SK-N-SH (cell line): ENCODE results near the gene DPEP1. TPM values are rescaled to one million over a fixed set of nuclear protein-coding genes. Genes with fewer than 3 reads are reported as not detected.
A peak's percentile ranks its signal among the peaks of the same experiment; 100 is the strongest.

Experiments used
- CTCF ChIA-PET: fragments of 300-600, 350-600 bp; formaldehyde crosslinking; extraction: SDS; loops from one replicate; lab custom pipeline; 2021; lab: Yijun Ruan, JAX
- POLR2A ChIA-PET: fragments of 350-600 bp; sonication (Branson Sonifier 250); formaldehyde crosslinking; extraction: SDS; loops from one replicate; lab custom pipeline; 2020; ENCODE audit warnings: antibody characterized with exemption, inconsistent platforms; lab: Yijun Ruan, JAX
- DNase-seq: peaks from one replicate; pipeline ENCODE4 v3.0.0; 2012
- H2AFZ ChIP-seq: fragments of 200-600 bp; sonication (generic); 2 replicates; pipeline ENCODE4 v1.8.1; 2016; ENCODE audit warnings: antibody characterized with exemption, mild to moderate bottlenecking, low read depth
- H3F3A ChIP-seq: fragments of 200-600 bp; sonication (generic); replicated peaks from 2 replicates; pipeline ENCODE3; 2016; ENCODE audit warnings: antibody characterized with exemption, mild to moderate bottlenecking; ENCODE audit not compliant: insufficient read depth
- H3K27ac ChIP-seq, 2 experiments: fragments of 200-500 bp in 1 of 2; fragments of 200-600 bp in 1 of 2; sonication (Bioruptor generic) in 1 of 2; sonication (generic), shearing (Covaris generic) in 1 of 2; 2 replicates each; pipeline versions ENCODE4 v1.5.1 to v1.6.1; 2014 to 2016; ENCODE audit warnings: low read depth in 2 of 2, inconsistent platforms in 1 of 2, low read length in 1 of 2, mild to moderate bottlenecking in 1 of 2, mixed read lengths in 1 of 2
- H3K27me3 ChIP-seq: fragments of 200-600 bp; sonication (generic), shearing (Covaris generic); 2 replicates; pipeline ENCODE4 v1.6.1; 2016; ENCODE audit warnings: mixed run types; ENCODE audit not compliant: insufficient read depth
- H3K36me3 ChIP-seq, 2 experiments: fragments of 200-500 bp in 1 of 2; fragments of 200-600 bp in 1 of 2; sonication (Bioruptor generic) in 1 of 2; sonication (generic) in 1 of 2; replicated peaks in 1 of 2; 2 replicates each; pipeline versions ENCODE3 to v1.5.1; 2014 to 2016; ENCODE audit warnings: low read length in 1 of 2, mild to moderate bottlenecking in 1 of 2; ENCODE audit not compliant: insufficient read depth in 2 of 2, control insufficient read depth in 1 of 2
- H3K4me1 ChIP-seq, 2 experiments: fragments of 200-500 bp in 1 of 2; fragments of 200-600 bp in 1 of 2; sonication (Bioruptor generic) in 1 of 2; sonication (generic), shearing (Covaris generic) in 1 of 2; 2 replicates each; pipeline versions ENCODE4 v1.5.1 to v1.6.1; 2014 to 2016; ENCODE audit warnings: low read depth in 1 of 2, low read length in 1 of 2, mixed run types in 1 of 2; ENCODE audit not compliant: insufficient read depth in 2 of 2, control insufficient read depth in 1 of 2
- H3K4me2 ChIP-seq: fragments of 200-600 bp; sonication (generic), shearing (Covaris generic); 2 replicates; pipeline ENCODE4 v1.6.1; 2017; ENCODE audit warnings: mixed run types
- H3K4me3 ChIP-seq, 2 experiments: fragments of 200-500 bp in 1 of 2; fragments of 200-600 bp in 1 of 2; sonication (Bioruptor generic) in 1 of 2; sonication (generic), shearing (Covaris generic) in 1 of 2; 2 replicates each; pipeline versions ENCODE4 v1.5.1 to v1.8.1; 2014 to 2016; ENCODE audit warnings: low read depth in 2 of 2, inconsistent platforms in 1 of 2, low read length in 1 of 2, mild to moderate bottlenecking in 1 of 2, mixed read lengths in 1 of 2, moderate library complexity in 1 of 2
- H3K79me2 ChIP-seq: fragments of 200-600 bp; sonication (generic); 2 replicates; pipeline ENCODE4 v1.8.1; 2017; ENCODE audit warnings: mild to moderate bottlenecking; ENCODE audit not compliant: insufficient read depth
- H3K9ac ChIP-seq: fragments of 200-600 bp; sonication (generic); 2 replicates; pipeline ENCODE4 v1.6.1; 2017; ENCODE audit warnings: mixed run types
- H3K9me2 ChIP-seq: fragments of 200-600 bp; sonication (generic); 2 replicates; pipeline ENCODE4 v1.6.1; 2017; ENCODE audit warnings: mixed run types
- H3K9me3 ChIP-seq: fragments of 200-600 bp; sonication (generic); 2 replicates; pipeline ENCODE4 v1.6.1; 2017; ENCODE audit warnings: mixed run types, mild to moderate bottlenecking, moderate library complexity
- H4K20me1 ChIP-seq: fragments of 200-600 bp; sonication (generic); 2 replicates; pipeline ENCODE4 v1.6.1; 2017; ENCODE audit warnings: mild to moderate bottlenecking, mixed run types; ENCODE audit not compliant: insufficient read depth
- CHD2 ChIP-seq: fragments of 150-350 bp; IDR thresholded peaks from 2 replicates; pipeline ENCODE4 v1.6.1; 2018; ENCODE audit warnings: low read length; ENCODE audit not compliant: partially characterized antibody
- CTCF ChIP-seq: fragments of 200-600 bp; sonication (generic); IDR thresholded peaks from 2 replicates; pipeline ENCODE4 v1.6.1; 2017; ENCODE audit warnings: antibody characterized with exemption, mild to moderate bottlenecking, moderate library complexity
- ELF1 ChIP-seq: IDR thresholded peaks from 2 replicates; pipeline ENCODE4 v1.4.0; 2012
- EP300 ChIP-seq, 2 experiments: IDR thresholded peaks; 2 replicates each; pipeline versions ENCODE4 v1.4.0 to v1.6.1; 2012; ENCODE audit warnings: borderline replicate concordance in 1 of 2, low read depth in 1 of 2, low read length in 1 of 2
- FOSL2 ChIP-seq: IDR thresholded peaks from 2 replicates; pipeline ENCODE4 v1.4.0; 2012; ENCODE audit warnings: low read depth, mild to moderate bottlenecking, moderate library complexity, borderline replicate concordance
- FOXJ3 ChIP-seq: sonication (generic); formaldehyde crosslinking; IDR thresholded peaks from 2 replicates; pipeline ENCODE4 v1.5.1; 2020; ENCODE audit warnings: mild to moderate bottlenecking, missing genetic modification reagents
- GABPA ChIP-seq: IDR thresholded peaks from 2 replicates; pipeline ENCODE4 v1.4.0; 2012; ENCODE audit warnings: low read depth, mild to moderate bottlenecking
- GATA2 ChIP-seq: sonication (generic); formaldehyde crosslinking; IDR thresholded peaks from 2 replicates; pipeline ENCODE4 v1.5.0; 2020; ENCODE audit warnings: mild to moderate bottlenecking, missing genetic modification reagents
- JUND ChIP-seq: IDR thresholded peaks from 2 replicates; pipeline ENCODE4 v1.4.0; 2012
- MEF2A ChIP-seq: IDR thresholded peaks from 2 replicates; pipeline ENCODE4 v1.4.0; 2012; ENCODE audit warnings: low read depth, borderline replicate concordance
- MXI1 ChIP-seq: IDR thresholded peaks from 2 replicates; pipeline ENCODE4 v1.6.1; 2012; ENCODE audit warnings: mild to moderate bottlenecking, low read depth, low read length, improper control_type of control experiment
- NFIC ChIP-seq: IDR thresholded peaks from 2 replicates; pipeline ENCODE4 v1.4.0; 2012; ENCODE audit warnings: borderline replicate concordance
- NRF1 ChIP-seq: IDR thresholded peaks from 2 replicates; pipeline ENCODE4 v1.6.1; 2012; ENCODE audit warnings: low read depth, mild to moderate bottlenecking, low read length
- POLR2AphosphoS5 ChIP-seq: IDR thresholded peaks from 2 replicates; pipeline ENCODE4 v1.6.1; 2012; ENCODE audit warnings: low read depth, low read length
- RAD21 ChIP-seq: IDR thresholded peaks from 2 replicates; pipeline ENCODE4 v1.6.1; 2012; ENCODE audit warnings: mild to moderate bottlenecking, low read length
- RXRA ChIP-seq: IDR thresholded peaks from 2 replicates; pipeline ENCODE4 v1.4.0; 2012; ENCODE audit warnings: low read depth, mild to moderate bottlenecking, borderline replicate concordance
- SIN3A ChIP-seq: IDR thresholded peaks from 2 replicates; pipeline ENCODE4 v1.6.1; 2012; ENCODE audit warnings: low read depth, mild to moderate bottlenecking, low read length, moderate library complexity, borderline replicate concordance
- SMC3 ChIP-seq: IDR thresholded peaks from 2 replicates; pipeline ENCODE4 v1.6.1; 2012; ENCODE audit warnings: low read depth, low read length, improper control_type of control experiment
- TAF1 ChIP-seq: IDR thresholded peaks from 2 replicates; pipeline ENCODE4 v1.6.1; 2012; ENCODE audit warnings: low read depth, mild to moderate bottlenecking, low read length, moderate library complexity, borderline replicate concordance
- TCF12 ChIP-seq: IDR thresholded peaks from 2 replicates; pipeline ENCODE4 v1.4.0; 2012
- ZBTB33 ChIP-seq: IDR thresholded peaks from 2 replicates; pipeline ENCODE4 v1.4.0; 2012; ENCODE audit warnings: low read depth, borderline replicate concordance
- WGBS: methylation state at CpG from one replicate; pipeline ENCODE4 v1.1.6; 2017; ENCODE audit warnings: low lambda C conversion rate; 5-methylcytosine and 5-hydroxymethylcytosine counted together
- polyA plus RNA-seq, 3 experiments: library from polyadenylated mRNA; depleted of rRNA; stranded (reverse); fragments of >200 nt; gene quantifications; 2 replicates each; pipeline ENCODE4 v1.2.3, GENCODE V29; 2012
- TF ChIP-seq, protein P1 (sequence below): IDR thresholded peaks from 2 replicates; pipeline ENCODE4 v1.4.0; 2012; ENCODE audit warnings: low read depth, borderline replicate concordance
- TF ChIP-seq, protein P2 (sequence below): fragments of 150-350 bp; IDR thresholded peaks from 2 replicates; pipeline ENCODE4 v1.6.1; 2017; ENCODE audit warnings: antibody characterized with exemption, low read length, low read depth, borderline replicate concordance
- TF ChIP-seq, protein P3 (sequence below): IDR thresholded peaks from 2 replicates; pipeline ENCODE4 v1.6.1; 2012; ENCODE audit warnings: mild to moderate bottlenecking, low read depth, low read length, moderate library complexity

The DPEP1 gene
- polyA plus RNA-seq, 1 of the 3 experiments (the other 2 are of a cell fraction), result 0.05 TPM

- ChIA-PET POLR2A (interaction anchor here (0.8 to 1.2 kb wide), 5 partner anchors 10 to 39 kb away, joined by 3 to 4 read pairs (median 3); partner anchors contain the start of gene CDK10), CTCF (interaction anchor here (0.6 to 2.9 kb wide), 6 partner anchors 10 to 44 kb away, joined by 3 to 8 read pairs (median 4); partner anchors contain the start of gene SPATA2L)
- Histone ChIP-seq H3K4me2 (peak within 1 kb of the TSS; percentile 87), H3K9me3 (no peaks in the 10 kb centered on the region), H3K79me2 (peaks cover 79% of the 10 kb centered on the region), H3K9me2 (no peaks in the 10 kb centered on the region), H3K36me3 (peaks cover 17 to 18% of the 10 kb centered on the region in 2 experiments), H3K9ac (peak within 1 kb of the TSS; percentile 83), H3K27ac (peak within 1 kb of the TSS; percentile 60 to 75), H4K20me1 (peaks cover 12% of the 10 kb centered on the region; the same call in 1 of the 2 replicates), H3F3A (no peaks in the 10 kb centered on the region), H3K4me1 (peaks cover 0 to 14% of the 10 kb centered on the region in 2 experiments; a peak in 1 of 4 replicates), H3K27me3 (no peaks in the 10 kb centered on the region), H2AFZ (peak within 1 kb of the TSS; percentile 80; the same call in 1 of the 2 replicates), H3K4me3 (peak within 1 kb of the TSS; percentile 83 to 89)
- peak; percentile 99 for DNase-seq
- WGBS, result 3% methylated on average over 33 of the region's 99 CpGs
- no peak for TF ChIP-seq RAD21
- TF ChIP-seq CTCF, result no peak
- TF ChIP-seq, protein P1, sequence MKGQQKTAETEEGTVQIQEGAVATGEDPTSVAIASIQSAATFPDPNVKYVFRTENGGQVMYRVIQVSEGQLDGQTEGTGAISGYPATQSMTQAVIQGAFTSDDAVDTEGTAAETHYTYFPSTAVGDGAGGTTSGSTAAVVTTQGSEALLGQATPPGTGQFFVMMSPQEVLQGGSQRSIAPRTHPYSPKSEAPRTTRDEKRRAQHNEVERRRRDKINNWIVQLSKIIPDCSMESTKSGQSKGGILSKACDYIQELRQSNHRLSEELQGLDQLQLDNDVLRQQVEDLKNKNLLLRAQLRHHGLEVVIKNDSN, result no peak
- no peak for TF ChIP-seq JUND
- TF ChIP-seq ELF1, result peak; percentile 94
- TF ChIP-seq EP300 (IDR thresholded peaks at IDR 0.05; ENCODE audit: borderline replicate concordance in 1 of 2, low read depth in 1 of 2, low read length in 1 of 2), result no peak
- TF ChIP-seq NRF1, result peak; percentile 56
- TF ChIP-seq ZBTB33, result peak; percentile 98
- peak; percentile 99 for TF ChIP-seq CHD2
- TF ChIP-seq GATA2 (CRISPR knock-in tag), result no peak
- no peak for TF ChIP-seq FOXJ3 (CRISPR knock-in tag)
- TF ChIP-seq, protein P2, sequence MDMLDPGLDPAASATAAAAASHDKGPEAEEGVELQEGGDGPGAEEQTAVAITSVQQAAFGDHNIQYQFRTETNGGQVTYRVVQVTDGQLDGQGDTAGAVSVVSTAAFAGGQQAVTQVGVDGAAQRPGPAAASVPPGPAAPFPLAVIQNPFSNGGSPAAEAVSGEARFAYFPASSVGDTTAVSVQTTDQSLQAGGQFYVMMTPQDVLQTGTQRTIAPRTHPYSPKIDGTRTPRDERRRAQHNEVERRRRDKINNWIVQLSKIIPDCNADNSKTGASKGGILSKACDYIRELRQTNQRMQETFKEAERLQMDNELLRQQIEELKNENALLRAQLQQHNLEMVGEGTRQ, result no peak
- peak; percentile 91 for TF ChIP-seq GABPA
- TF ChIP-seq TCF12, result no peak
- peak; percentile 44 for TF ChIP-seq POLR2AphosphoS5
- TF ChIP-seq SIN3A, result peak; percentile 95
- TF ChIP-seq, protein P3, sequence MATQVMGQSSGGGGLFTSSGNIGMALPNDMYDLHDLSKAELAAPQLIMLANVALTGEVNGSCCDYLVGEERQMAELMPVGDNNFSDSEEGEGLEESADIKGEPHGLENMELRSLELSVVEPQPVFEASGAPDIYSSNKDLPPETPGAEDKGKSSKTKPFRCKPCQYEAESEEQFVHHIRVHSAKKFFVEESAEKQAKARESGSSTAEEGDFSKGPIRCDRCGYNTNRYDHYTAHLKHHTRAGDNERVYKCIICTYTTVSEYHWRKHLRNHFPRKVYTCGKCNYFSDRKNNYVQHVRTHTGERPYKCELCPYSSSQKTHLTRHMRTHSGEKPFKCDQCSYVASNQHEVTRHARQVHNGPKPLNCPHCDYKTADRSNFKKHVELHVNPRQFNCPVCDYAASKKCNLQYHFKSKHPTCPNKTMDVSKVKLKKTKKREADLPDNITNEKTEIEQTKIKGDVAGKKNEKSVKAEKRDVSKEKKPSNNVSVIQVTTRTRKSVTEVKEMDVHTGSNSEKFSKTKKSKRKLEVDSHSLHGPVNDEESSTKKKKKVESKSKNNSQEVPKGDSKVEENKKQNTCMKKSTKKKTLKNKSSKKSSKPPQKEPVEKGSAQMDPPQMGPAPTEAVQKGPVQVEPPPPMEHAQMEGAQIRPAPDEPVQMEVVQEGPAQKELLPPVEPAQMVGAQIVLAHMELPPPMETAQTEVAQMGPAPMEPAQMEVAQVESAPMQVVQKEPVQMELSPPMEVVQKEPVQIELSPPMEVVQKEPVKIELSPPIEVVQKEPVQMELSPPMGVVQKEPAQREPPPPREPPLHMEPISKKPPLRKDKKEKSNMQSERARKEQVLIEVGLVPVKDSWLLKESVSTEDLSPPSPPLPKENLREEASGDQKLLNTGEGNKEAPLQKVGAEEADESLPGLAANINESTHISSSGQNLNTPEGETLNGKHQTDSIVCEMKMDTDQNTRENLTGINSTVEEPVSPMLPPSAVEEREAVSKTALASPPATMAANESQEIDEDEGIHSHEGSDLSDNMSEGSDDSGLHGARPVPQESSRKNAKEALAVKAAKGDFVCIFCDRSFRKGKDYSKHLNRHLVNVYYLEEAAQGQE, result no peak
- no peak for TF ChIP-seq SMC3
- peak; percentile 77 for TF ChIP-seq MXI1
- no peak for TF ChIP-seq MEF2A
- no peak for TF ChIP-seq NFIC
- TF ChIP-seq FOSL2, result 0 out of 2 replicates have a peak, but pooled peaks have one; percentile 6
- no peak for TF ChIP-seq RXRA
- peak; percentile 60 for TF ChIP-seq TAF1
These were observed 44.2 kb downstream of the DPEP1 start, which contains the start of the genes CHMP1A and SPATA33 for GRCh38 chr16:89657442-89658220. Gene CHMP1A, minus strand, starts transcription at chr16:89657708. Its CDS starts 120 bp downstream, at chr16:89657588. Gene SPATA33, plus strand, starts transcription at chr16:89657836. Its CDS starts 76 bp downstream, at chr16:89657912.
